ENCODE results near the gene FOXR1.
"Not testable (repeated sequence)": the region's sequence is repeated elsewhere in the genome, so short reads cannot be mapped to it uniquely, and the experiment has no call there.

Gene FOXR1

GRCh38 chr11:118948000-118948399 lies 23.6 kb upstream of the FOXR1 start:
- FAIRE-seq, result no peak

DNA sequence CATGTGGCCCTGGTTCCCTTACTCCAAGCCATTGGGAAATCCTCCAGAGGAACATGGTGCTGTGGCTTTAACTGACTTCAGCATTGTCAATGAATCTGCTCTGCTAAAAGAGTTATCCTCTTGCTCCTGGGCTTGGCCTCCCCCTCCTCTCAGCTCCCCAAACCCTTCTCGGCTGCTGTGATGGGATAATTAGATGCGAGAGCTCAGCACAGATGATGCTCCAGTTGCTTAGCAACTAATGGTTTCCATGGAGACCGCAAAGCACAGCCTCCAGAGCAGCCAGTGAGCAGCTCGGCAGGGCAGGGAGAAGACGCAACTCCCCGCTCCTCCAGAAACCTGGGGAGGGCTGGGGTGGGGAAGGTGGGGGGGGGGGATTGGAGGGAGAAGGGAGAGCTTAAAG lies 18.3 kb upstream of the FOXR1 start:
- FAIRE-seq, result no peak

DNA sequence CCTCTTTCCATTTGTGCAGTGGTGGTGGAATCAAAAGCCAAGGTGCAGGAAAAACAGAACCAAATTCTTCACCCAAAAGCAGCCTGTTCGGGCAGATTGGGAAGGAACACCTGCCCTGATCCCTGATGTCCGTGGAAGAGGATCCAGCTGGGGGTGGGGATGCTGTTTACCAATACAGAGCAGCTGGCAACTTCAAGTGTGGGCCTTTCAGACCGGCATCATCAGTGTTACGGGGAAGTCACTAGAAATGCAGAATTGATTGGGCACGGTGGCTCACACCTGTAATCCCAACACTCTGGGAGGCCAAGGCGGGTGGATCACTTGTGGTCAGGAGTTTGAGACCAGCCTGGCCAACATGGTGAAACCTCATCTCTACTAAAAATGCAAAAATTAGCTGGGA lies 17.6 kb upstream of the FOXR1 start:
- not testable (repeated sequence) for FAIRE-seq

- FAIRE-seq, result peak; percentile 33
Measured at GRCh38 chr11:118956094-118956846, 15.3 kb upstream of the FOXR1 start, which contains the start of gene UPK2. Gene UPK2, plus strand, starts transcription at chr11:118956298. Its CDS starts 53 bp downstream, at chr11:118956351.

DNA sequence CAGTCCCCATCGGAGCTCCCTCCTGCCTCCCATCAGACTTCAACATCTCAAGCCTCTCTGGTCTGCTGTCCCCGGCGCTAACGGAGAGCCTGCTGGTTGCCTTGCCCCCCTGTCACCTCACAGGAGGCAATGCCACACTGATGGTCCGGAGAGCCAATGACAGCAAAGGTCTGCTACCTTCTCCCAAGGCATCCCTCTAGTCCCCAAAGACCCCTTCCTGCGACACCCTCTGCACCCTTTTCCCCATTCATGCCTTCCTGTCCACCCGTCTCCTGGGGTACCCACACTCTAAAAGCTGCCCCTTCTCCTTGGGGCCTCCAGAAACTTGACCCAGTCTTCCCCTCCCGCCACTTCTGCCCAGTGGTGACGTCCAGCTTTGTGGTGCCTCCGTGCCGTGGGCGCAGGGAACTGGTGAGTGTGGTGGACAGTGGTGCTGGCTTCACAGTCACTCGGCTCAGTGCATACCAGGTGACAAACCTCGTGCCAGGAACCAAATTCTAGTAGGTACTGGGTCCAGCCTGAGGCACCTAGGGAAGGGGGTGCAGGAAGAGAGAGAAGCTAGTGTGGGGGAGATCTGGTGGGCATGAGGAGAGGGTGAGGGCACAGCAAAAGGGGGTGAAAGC lies 14.6 kb upstream of the FOXR1 start:
- FAIRE-seq, result no peak

- FAIRE-seq, result no peak
Measured at GRCh38 chr11:118957549-118957948, 14.0 kb upstream of the FOXR1 start.

GRCh38 chr11:118957968-118958367 lies 13.6 kb upstream of the FOXR1 start:
- no peak for FAIRE-seq

- no peak for FAIRE-seq
Measured at GRCh38 chr11:118958577-118958976, 13.0 kb upstream of the FOXR1 start.

DNA sequence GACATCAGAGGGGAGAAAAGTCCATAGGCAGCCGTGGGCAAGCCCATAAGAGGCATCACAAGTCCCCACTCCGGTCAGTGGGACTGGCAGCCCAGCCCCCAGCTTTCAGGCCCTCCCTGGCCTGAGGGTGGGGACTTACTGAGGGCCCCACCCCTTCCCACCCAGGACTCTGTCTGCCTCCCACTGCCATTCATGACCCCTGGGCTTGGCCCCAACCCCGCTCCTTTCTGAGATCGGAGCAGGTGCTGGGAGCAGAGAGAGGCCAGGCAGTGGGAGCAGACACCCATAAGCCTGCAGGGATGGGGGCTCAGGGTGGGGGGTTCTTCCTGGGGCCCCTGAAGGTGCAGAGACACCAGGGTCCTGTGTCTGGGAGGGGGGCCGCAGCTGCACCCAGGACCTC lies 10.4 kb upstream of the FOXR1 start:
- FAIRE-seq, result no peak

DNA sequence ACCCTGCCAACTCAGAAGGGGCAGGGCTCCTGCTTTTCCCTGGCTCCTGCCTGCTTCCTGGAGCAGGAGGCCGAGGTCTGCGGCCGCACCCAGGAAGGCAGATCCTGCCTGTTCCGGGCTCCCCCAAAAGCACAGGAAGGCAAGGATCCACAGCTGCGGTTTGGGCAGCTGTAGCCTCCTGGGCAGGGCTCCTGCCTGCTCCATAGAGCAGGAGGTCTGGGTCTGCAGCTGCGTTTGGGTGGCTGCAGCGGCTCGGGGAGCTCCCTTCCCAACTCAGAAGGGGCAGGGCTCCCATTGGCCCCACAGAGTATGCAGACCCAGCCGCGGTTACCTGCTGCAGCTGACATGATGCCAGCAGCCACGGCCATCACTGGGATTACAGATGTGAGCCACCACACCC lies 10.0 kb upstream of the FOXR1 start:
- no peak for FAIRE-seq

DNA sequence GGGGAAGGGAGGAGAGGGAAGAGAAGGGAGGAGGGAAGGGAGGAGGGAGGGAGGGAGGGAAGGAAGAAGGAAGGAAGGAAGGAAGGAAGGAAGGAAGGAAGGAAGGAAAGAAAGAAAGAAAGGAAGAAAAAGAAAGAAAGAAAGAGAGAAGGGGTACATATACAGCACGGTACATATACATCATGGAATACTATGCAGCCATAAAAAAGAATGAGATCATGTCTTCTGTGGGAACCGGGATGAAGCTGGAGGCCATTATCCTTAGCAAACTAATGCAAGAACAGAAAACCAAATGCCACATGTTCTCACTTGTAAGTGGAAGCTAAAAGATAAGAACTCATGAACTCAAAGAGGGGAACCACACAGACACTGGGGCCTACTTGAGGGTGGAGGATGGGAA lies 2.1 kb upstream of the FOXR1 start:
- not testable (repeated sequence) for FAIRE-seq

GRCh38 chr11:118973985-118974384 lies 2.4 kb downstream of the FOXR1 start:
- no peak for FAIRE-seq

DNA sequence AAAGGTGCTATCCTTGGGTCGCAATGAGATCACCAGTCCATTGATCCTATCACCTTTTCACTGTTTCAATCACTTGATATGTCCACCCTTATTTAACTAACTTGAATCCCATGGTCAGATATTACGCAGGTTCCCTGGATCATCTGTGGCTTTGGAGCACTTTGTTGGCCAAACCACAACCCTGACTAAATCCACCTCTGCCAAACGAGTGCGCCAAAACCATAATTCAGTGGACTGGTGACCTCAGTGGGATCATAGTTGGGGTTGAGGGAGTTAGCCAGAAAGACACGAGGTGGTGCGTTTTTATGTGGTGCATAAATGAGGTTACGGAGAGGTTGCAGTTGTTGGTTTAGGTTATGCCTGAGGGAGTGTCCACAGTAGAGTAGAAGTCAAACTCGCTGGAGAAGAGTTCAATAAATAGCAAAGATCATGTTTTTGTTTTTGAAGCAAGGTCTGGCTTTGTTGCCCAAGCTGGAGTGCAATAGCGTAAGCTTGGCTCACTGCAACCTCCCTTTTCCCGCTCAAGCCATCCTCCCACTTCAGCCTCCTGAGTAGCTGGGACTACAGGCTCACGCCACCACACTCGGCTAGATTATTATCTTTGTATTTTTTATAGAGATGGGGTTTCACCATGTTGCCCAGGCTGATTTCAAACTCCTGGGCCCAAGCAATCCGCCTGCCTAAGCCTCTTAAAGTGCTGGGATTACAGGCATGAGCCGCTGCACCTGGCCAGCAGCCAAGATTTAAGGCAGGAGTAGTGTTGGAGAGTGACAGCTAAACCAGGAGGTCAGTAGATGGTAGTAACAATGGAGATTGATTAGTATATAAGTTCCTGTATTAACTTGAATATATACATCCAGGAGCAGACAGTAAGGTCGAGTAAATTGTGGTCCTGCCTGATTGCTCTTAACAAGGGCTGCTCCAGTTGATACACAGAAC lies 4.5 kb downstream of the FOXR1 start:
- FAIRE-seq, result no peak

DNA sequence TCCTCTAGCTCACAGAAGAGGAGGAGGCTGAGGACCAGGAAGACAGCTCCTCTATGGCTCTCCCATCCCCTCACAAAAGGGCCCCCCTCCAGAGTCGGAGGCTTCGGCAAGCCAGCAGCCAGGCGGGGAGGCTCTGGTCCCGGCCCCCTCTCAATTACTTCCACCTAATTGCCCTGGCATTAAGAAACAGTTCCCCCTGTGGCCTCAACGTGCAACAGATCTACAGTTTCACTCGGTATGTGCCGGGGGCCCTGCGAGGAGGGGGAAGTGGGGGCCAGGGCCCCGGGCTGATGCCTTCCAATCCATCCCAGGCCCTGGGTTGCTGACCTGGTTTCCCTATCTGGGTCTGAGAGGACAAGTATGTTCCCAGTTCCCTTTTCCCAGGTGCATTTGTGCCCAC lies 7.9 kb downstream of the FOXR1 start:
- no peak for FAIRE-seq

DNA sequence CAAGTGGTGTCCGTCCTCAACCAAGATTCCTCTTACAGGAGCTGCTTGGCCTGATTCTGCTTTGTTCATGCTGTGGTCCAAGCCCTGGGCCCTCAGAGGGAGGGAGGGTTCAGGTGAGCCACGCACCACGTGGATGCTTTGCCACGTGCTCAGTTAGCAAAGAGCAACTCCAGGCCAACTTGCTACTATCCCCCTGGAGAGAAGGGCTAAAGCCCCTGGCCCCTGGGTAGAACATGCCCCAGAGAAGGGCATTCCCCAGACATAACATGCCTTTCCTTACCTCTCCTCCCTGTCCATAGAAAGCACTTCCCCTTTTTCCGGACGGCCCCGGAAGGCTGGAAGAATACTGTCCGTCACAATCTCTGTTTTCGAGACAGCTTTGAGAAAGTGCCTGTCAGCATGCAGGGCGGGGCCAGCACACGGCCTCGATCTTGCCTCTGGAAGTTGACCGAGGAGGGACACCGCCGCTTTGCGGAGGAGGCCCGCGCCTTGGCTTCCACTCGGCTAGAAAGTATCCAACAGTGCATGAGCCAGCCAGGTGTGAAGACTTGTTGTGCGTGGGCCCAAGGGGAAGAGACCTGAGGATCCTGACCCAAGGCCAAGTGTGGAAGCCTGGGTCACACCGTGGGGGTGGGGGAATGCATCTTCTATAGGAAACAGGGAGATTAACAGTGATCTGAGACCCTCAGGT lies 8.8 kb downstream of the FOXR1 start:
- FAIRE-seq, result no peak

DNA sequence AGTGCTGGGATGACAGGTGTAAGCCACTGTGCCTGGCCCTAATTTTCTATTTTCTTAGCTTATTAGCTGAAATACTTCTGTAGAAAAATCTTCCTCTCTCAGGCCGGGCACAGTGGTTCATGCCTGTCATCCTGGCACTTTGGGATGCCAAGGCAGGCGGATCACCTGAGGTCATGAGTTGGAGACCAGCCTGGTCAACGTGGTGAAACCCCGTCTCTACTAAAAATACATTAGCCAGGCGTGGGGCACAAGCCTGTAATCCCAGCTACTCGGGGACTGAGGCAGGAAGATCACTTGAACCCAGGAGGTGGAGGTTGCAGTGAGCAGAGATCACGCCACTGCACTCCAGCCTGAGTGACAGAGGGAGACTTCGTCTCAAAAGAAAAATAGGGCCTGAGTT lies 12.8 kb downstream of the FOXR1 start:
- not testable (repeated sequence) for FAIRE-seq

DNA sequence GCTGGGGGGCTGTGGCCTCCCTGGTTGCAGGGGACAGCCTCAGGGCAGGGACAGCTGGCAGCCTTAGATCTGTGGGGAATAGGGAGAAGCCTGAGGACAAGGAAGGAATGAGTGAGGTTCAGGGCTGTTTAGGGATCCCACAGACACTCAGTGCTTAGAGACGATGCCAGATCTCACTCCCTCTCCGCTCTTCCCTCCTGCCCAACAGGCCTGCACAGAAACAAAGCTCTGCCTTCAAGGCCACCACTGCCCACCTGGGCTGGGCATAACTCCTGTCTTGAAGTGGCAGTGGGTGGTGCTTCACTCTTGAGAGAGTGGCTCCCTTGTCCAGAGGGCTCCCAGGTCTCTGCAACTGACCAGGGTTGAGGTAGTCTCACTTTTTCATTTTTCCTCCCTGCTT lies 13.3 kb downstream of the FOXR1 start:
- FAIRE-seq, result no peak

DNA sequence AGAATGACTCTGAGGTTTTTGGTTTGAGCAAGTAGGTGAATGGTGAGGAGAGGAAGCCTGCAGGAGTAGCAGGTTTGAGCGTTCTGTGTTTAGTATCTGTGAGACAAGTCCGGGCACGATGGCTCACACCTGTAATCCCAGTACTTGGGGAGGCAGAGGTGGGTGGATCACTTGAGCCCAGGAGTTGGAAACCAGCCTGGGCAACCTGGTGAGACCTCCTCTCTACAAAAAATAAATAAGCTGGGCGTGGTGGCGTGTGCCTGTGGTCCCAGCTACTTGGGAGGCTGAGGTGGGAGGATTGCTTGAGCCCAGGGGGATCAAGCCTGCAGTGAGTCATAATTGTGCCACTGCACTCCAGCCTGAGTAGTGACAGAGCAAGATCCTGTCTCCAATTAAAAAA lies 16.7 kb downstream of the FOXR1 start:
- no peak for FAIRE-seq

- not testable (repeated sequence) for FAIRE-seq
Measured at GRCh38 chr11:118991486-118992038, 20.0 kb downstream of the FOXR1 start.

DNA sequence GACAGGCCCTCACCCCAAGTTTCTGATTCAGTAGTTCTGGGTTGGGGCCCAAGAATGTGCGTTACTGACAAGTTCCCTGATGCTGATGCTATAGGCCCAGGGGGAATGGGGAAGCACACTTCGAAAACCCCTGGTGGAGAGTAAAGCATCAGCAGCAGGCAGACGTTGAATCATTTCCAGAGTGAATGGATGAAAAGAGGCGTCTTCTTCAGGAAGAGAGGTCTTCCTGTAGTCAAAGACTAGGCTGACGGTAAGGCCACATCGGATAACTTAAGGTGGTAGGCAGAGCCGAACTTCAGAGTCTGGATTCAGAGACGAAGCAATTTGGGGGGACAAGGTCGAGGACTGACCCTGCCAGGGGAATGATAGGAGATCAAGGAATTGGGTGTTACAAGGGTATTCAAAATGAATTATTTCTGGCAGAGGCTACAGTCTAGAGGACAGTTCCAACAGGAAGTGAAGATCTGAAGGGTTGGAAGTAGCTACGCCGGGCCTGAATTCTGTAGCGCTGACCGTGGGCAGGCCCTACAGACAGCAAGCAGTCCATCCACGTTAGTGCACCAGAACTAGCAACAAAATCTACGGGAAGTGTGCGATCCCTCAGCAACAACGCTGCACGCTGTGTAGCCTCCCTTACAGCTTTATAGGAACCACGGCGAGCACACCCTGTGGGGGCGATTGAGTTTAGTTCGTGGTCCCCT lies 25.5 kb downstream of the FOXR1 start:
- FAIRE-seq, result no peak

DNA sequence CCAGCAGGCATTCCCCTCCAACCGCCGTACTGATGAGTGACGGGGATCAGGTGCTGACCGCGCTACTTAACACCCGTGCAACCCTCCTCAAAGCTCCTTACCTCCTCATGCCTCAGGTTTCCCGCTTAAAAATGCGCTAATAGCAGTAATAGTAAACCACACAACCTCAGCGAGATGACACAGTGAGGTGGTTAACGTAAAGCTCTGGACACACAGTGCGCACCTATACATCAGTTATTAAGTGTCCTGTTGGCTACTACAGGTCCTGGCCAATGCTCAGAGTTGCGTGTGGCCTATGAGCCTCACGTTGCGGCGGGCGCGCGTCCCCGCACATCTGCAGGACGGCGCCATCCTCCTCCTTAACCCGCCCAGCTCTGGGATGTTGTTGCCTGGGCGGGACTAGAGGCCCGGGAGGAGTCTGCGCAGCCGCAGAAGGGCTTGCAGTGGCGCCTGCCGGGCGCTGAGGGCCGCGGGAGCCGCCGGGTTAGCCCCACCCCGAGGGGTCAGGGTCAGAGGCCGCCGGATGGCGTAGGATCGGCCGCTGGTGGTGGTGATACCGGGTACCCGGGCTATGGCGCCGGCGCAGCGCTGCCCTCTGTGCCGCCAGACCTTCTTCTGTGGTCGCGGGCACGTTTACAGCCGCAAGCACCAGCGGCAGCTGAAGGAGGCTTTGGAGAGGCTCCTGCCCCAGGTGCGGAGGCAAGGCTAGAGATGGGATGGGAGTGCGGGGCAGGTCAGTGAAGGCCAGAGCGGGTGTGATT lies 26.2 kb downstream of the FOXR1 start, which contains the start of gene CENATAC:
Gene CENATAC (plus strand): TSS at position 512 of the 761 bp plus-strand sequence. CDS start 60 bp downstream, at position 572.
- FAIRE-seq, result peak; percentile 93

All from G401.6 (cell line).